HEK293T (cell line): ENCODE measurements around the gene CD2.

Experiments used
- CTCF ChIA-PET: fragments of 350-600 bp; formaldehyde crosslinking; extraction: SDS; loops from one replicate; lab custom pipeline; 2021; ENCODE audit warnings: antibody characterized with exemption, inconsistent platforms; lab: Yijun Ruan, JAX
- POLR2A ChIA-PET: fragments of 350-600 bp; formaldehyde crosslinking; extraction: SDS; loops from one replicate; lab custom pipeline; 2020; ENCODE audit warnings: antibody characterized with exemption, inconsistent platforms; lab: Yijun Ruan, JAX
- DNase-seq: peaks from one replicate; pipeline ENCODE4 v3.0.0; 2012; ENCODE audit warnings: mixed read lengths; ENCODE audit errors: extremely low spot score
- ARNT ChIP-seq: fragments of 450-650 bp; IDR thresholded peaks from 2 replicates; pipeline ENCODE4 v1.6.1; 2017; ENCODE audit warnings: mild to moderate bottlenecking
- BHLHE40 ChIP-seq: fragments of 450-650 bp; IDR thresholded peaks from 2 replicates; pipeline ENCODE4 v1.6.1; 2016; ENCODE audit warnings: mild to moderate bottlenecking, moderate library complexity, borderline replicate concordance
- CTBP1 ChIP-seq: fragments of 450-650 bp; IDR thresholded peaks from 2 replicates; pipeline ENCODE4 v1.6.1; 2016; ENCODE audit warnings: borderline replicate concordance
- ELF4 ChIP-seq: fragments of 450-650 bp; IDR thresholded peaks from 2 replicates; pipeline ENCODE4 v1.6.1; 2017; ENCODE audit warnings: antibody characterized with exemption
- FOXA1 ChIP-seq: fragments of 450-650 bp; IDR thresholded peaks from 2 replicates; pipeline ENCODE4 v1.6.1; 2016; ENCODE audit warnings: mild to moderate bottlenecking
- FOXK2 ChIP-seq: fragments of 450-650 bp; IDR thresholded peaks from 2 replicates; pipeline ENCODE4 v1.6.1; 2016; ENCODE audit warnings: mild to moderate bottlenecking
- FOXM1 ChIP-seq: fragments of 450-650 bp; IDR thresholded peaks from 2 replicates; pipeline ENCODE4 v1.6.1; 2017; ENCODE audit warnings: mild to moderate bottlenecking, borderline replicate concordance
- HDGF ChIP-seq: fragments of 450-650 bp; IDR thresholded peaks from 2 replicates; pipeline ENCODE4 v1.6.1; 2017; ENCODE audit warnings: antibody characterized with exemption, borderline replicate concordance
- L3MBTL2 ChIP-seq: fragments of 450-650 bp; conservative IDR thresholded peaks from 2 replicates; pipeline ENCODE4 v1.6.1; 2016; ENCODE audit warnings: mild to moderate bottlenecking
- LEF1 ChIP-seq: fragments of 450-650 bp; IDR thresholded peaks from 2 replicates; pipeline ENCODE4 v1.6.1; 2017; ENCODE audit warnings: mild to moderate bottlenecking, borderline replicate concordance
- NFRKB ChIP-seq: fragments of 450-650 bp; IDR thresholded peaks from 2 replicates; pipeline ENCODE4 v1.6.1; 2016; ENCODE audit warnings: mild to moderate bottlenecking, moderate library complexity
- PKNOX1 ChIP-seq: fragments of 450-650 bp; IDR thresholded peaks from 2 replicates; pipeline ENCODE4 v1.6.1; 2016
- SP1 ChIP-seq: fragments of 450-650 bp; IDR thresholded peaks from 2 replicates; pipeline ENCODE4 v1.6.1; 2017
- SUZ12 ChIP-seq: fragments of 450-650 bp; IDR thresholded peaks from 2 replicates; pipeline ENCODE4 v1.6.1; 2016; ENCODE audit warnings: mild to moderate bottlenecking
- TARDBP ChIP-seq: fragments of 450-650 bp; IDR thresholded peaks from 2 replicates; pipeline ENCODE4 v1.6.1; 2016
- ZNF384 ChIP-seq: fragments of 450-650 bp; IDR thresholded peaks from 2 replicates; pipeline ENCODE4 v1.6.1; 2016

The CD2 gene

GRCh38 chr1:116769104-116769452, 14.8 kb downstream of the CD2 start:
- POLR2A ChIA-PET, result no interaction called here

GRCh38 chr1:116769561-116769977, 15.3 kb downstream of the CD2 start:
- no peak for TF ChIP-seq PKNOX1
- no peak for DNase-seq
- POLR2A ChIA-PET, result no interaction called here
- CTCF ChIA-PET, result interaction anchor here (0.6 kb wide), 1 partner anchor 706 kb away, joined by 3 read pairs; no protein-coding TSS in a partner anchor

More at GRCh38 chr1:116769104-116769452, 14.8 kb downstream of the CD2 start:
- CTCF ChIA-PET, result interaction anchor here (0.6 kb wide), 1 partner anchor 705 kb away, joined by 3 read pairs; no protein-coding TSS in a partner anchor
- no peak for DNase-seq
- TF ChIP-seq PKNOX1 (no peak), CTBP1 (no peak), FOXA1 (no peak), TARDBP (no peak), SP1 (no peak), ZNF384 (no peak), L3MBTL2 (no peak), HDGF (no peak), BHLHE40 (no peak), ARNT (no peak), ELF4 (no peak), SUZ12 (no peak), NFRKB (no peak), FOXM1 (no peak), LEF1 (no peak), FOXK2 (no peak)

- CTCF ChIA-PET, result no interaction called here
- no peak for TF ChIP-seq ELF4
- no peak for TF ChIP-seq LEF1
- TF ChIP-seq ZNF384, result no peak
- TF ChIP-seq TARDBP, result no peak
- TF ChIP-seq BHLHE40, result no peak
- TF ChIP-seq SP1, result no peak
- TF ChIP-seq SUZ12, result no peak
- TF ChIP-seq NFRKB, result no peak
- no peak for DNase-seq
- POLR2A ChIA-PET, result no interaction called here
These were observed 15.8 kb downstream of the CD2 start for GRCh38 chr1:116769994-116770393.

- ChIA-PET POLR2A (no interaction called here), CTCF (no interaction called here)
- no peak for DNase-seq
- TF ChIP-seq ZNF384 (no peak), FOXA1 (no peak)
These were observed 16.4 kb downstream of the CD2 start for GRCh38 chr1:116770625-116771024.

- TF ChIP-seq CTBP1 (no peak), BHLHE40 (no peak), HDGF (no peak), FOXK2 (no peak), ZNF384 (no peak), TARDBP (no peak), SP1 (no peak), PKNOX1 (no peak), FOXM1 (no peak), LEF1 (no peak), FOXA1 (no peak)
- DNase-seq, result no peak
- ChIA-PET POLR2A (no interaction called here), CTCF (no interaction called here)
These were observed 17.9 kb downstream of the CD2 start for GRCh38 chr1:116771997-116772647.

- CTCF ChIA-PET, result no interaction called here
- DNase-seq, result no peak
- TF ChIP-seq FOXA1 (no peak), SP1 (no peak), NFRKB (no peak), SUZ12 (no peak), PKNOX1 (no peak), ELF4 (no peak), CTBP1 (no peak), LEF1 (no peak), FOXM1 (no peak), FOXK2 (no peak), ARNT (no peak), HDGF (no peak), BHLHE40 (no peak), ZNF384 (no peak)
- POLR2A ChIA-PET, result no interaction called here
These were observed 18.4 kb downstream of the CD2 start for GRCh38 chr1:116772648-116773045.
